NOMO-1 (cell line): ENCODE data around the gene ZFR2.
"Not testable (repeated sequence)": the region's sequence is repeated elsewhere in the genome, so short reads cannot be mapped to it uniquely, and the experiment has no call there.

Experiments used
- DNase-seq, 2 experiments: peaks; one replicate each; lab custom pipeline; 2025; ENCODE audit not compliant: unreplicated experiment in 2 of 2; lab: John Stamatoyannopoulos, UW

ZFR2 gene

DNA sequence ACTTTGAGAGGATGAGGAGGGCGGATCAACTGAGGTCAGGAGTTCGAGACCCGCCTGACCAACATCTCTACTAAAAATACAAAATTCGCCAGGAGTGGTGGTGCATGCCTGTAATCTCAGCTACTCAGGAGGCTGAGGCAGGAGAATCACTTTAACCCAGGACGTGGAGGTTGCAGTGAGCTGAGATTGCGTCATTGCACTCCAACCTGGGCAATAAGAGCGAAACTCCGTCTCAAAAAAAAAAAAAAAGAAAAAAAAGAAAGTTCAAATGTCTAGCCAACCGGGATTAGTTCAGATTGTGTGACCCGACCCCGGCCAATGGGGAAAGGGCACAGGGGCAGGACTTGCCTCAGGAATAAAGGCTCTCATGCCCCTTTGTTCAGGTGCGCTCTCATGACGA lies 5.9 kb upstream of the ZFR2 start:
- not testable (repeated sequence) for DNase-seq

DNA sequence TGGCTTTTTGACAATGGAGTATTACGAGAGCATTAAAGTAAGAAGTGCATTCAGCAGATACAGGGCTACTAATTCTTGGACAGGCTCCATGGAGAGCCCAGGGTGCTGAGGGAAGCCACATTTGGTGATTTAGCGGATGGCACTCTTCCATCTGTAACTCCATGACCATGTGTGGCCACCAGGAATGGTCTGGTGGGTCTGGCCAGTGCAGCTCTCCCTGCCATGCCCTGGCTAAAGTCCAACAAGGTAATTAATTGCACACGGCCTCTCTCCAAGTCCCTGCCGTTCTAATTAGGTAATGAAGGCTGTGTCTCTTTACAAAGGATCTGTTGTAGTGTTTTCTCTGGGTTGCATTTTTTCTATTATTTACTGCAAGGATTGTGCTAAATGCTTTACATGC lies 4.3 kb upstream of the ZFR2 start:
- no peak for DNase-seq

DNA sequence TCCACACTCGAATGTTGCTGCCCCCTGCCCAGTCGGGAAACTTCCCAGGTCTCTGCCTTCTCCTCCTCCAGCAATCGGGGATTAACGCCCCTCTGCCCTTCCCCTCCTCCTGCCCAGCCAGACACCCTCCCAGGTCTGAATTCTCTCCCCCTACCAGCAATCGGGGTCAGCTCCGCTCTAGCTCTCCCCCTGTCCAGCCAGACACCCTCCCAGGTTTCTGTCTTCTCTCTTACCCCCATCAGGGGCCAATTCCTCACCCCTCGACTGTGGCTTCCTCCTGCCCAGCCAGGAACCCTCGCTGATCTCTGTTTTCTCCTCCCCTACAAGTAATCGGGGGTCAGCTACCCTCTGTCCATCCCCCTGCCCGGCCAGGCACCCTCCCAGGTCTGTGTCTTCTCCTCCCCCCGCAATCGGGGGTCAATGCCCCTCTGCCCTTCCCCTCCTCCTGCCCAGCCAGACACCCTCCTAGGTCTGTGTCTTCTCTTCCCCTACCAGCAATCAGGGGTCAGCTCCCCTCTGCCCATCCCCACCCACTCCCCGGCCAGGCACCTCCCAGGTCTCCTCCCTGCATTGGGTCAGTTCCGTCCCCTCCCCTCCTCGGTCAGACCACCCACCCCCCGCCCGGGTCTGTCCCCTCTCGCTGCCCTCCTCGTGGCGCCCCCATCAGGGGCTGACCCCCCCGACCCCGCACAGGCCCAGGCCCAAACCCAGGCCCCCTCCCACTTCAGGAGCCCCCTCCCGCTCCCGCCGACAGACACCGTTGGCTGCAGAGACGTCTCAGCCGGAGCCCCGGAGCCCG lies 668 bp downstream of the ZFR2 start:
- DNase-seq, result no peak

DNA sequence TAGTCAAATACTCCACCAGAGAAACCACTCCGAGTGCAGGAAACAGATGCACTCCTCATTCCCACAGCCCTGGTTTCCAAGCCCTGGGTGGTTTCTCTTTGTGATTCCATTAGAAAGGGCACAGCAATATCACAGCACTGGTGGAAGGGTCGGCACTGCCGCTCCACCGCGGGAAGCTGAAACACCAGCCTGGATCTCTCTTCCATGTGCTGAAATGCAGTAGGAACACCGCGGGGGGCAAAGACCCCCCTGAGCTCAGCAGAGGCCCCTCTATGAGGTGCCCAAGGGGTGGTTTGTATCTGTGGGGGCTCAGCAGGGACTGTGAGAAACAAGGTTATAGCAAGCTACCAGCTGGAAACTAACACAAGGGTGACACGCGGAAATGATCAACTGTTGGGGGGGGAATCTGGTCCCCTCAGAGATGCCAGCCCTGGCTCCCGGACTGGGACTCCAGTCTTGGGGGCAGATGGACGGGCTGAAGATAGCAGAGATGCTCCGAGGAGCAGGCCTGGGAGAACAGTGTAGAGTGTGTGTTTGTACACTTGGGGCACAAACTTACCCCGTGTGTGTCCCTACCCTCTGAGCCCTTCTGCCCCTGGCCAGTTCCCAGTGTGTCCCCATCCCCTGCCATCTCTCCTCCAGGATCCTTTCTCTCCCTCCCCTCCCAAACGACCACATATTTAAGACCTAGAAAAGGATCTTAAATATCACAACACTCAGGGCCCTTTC lies 1.8 kb downstream of the ZFR2 start:
- DNase-seq, result no peak

DNA sequence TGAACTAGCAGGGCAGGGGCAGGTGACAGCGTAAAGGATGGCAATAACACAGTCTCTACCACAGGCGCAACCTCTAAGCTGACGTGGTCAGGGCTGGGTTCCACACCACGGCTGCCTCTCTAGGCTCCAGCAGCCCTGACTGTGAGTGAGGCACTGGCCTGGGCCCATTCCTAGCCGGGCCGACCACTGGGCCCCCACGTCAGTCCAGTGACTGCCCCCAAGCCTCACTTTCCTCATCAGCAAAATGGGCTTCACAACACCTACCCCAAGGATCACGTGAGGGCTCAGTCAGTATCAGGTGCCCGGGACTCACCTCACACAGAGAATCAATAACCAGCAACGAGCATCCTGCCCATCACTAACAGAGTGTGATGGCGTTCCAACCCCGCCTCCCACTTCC lies 5.2 kb downstream of the ZFR2 start:
- no peak for DNase-seq

DNA sequence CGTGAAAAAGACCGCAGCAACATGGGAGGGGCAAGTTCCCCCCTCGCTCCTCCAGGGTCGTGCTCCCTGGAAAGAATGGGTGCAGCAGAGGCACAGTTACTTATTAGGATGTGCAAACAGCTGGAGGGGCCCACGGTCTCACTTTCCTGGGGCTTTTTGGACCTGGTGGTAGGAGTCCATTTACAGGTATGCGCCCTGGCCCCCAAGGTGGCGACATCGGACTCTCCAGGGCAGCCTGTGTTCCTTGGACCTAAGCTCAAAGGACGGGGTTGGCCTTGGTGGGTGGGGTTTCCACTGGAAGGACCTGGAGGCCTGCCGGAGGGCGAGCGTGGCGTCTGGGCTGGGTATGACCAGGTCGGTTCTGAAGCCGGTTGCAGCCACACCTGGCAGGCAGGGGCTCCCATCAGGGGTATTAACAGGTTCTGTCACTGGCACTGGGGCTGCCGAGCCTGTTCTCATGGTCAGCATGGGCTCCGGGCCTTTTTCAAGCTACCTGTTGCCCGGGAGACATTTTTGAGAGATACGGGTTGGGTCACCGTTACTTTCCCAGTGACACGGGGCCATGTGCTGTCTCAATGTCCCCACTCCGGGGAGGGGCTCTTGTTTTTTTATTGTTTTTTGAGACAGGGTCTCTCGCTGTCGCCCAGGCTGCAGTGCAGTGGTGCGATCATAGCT lies 5.9 kb downstream of the ZFR2 start:
- DNase-seq, result no peak

DNA sequence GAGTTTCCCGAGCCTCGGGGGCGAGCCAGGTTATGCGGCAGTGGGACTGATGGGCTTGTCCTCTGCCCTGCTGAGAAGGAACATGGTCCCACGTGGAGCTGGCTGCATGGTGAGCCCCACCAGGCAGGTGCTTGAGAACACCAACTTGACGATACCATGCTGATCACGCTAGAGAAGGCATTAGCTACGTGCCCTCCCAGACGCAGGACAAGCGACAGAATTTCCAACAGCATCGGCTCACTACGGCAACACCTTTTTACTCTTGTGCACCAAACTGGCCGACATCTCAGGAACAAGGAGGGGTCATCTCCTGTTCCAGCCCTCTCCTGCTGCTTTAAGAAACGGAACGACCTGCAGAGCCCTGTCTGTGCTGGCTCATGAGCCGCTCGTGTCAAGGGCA lies 8.3 kb downstream of the ZFR2 start:
- no peak for DNase-seq

DNA sequence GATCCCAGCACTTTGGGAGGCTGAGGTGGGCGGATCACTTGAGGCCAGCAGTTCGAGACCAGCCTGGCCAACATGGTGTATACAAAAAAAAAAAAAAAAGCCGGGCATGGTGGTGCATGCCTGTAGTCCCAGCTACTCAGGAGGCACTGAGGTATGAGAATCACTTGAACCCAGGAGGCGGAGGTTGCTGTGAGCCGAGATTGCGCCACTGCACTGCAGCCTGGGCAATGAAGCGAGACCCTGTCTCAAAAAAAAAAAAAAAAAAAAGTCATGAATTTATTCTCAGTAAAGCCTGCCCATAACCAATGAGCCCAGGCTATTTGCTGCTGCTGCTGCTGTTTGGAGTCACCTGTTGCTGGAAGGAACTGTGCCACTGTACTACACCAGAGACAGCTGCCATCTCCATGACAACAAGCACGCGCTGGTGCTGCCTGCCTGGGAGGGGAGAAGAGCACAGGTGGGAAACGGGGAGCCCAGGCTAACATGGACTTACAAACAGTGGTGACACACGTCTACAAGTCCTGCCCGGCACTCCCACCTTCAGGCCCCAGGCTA lies 11.3 kb downstream of the ZFR2 start:
- DNase-seq, result no peak

DNA sequence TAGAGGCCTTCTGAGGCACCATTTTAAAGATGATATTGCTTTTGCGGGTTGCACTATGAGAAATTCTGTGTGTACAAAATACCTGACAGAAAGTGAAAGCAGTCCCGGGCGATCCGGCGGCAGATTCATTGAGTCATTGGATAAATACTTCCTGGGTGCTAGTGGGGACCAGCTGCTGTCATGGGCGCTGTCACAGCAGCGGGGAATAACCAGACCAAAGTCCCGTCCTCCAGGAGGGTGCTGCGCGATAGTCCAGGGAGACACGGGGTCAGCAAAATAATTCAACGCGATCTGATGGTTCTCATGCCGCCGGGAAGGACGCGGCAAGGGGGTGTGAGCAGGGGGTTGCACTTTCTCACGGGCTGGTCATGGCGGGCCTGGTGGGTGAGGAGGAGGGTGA lies 13.5 kb downstream of the ZFR2 start:
- no peak for DNase-seq

DNA sequence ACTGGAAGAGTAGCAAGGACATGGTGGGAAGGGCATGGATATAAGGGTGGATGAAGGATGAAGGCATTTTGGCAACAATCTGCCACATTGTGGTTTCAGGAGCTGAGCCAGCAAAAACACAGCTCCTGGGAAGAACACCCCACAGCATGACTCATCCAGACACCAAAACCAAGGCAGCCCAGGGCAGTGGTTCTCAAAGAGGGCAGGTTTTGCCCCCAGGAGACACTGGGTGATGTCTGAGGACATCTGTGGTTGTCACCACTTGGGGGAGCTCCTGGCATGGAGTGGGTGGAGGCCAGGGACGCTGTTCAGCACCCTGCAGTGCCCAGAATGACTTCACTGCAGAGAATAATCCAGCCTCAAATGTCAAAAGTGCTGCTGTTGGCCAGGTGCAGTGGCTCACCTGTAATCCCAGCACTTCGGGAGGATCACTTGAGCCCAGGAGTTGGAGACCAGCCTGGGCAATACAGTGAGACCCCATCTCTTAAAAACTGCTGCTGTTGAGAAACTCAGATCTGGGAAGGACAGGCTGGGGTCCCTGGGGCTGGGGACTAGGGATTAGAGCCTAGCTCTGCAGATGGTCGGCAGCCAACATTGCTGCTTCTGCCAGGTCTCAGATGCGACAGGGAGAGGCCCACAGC lies 16.1 kb downstream of the ZFR2 start:
- peak; percentile 42 to 50 for DNase-seq

DNA sequence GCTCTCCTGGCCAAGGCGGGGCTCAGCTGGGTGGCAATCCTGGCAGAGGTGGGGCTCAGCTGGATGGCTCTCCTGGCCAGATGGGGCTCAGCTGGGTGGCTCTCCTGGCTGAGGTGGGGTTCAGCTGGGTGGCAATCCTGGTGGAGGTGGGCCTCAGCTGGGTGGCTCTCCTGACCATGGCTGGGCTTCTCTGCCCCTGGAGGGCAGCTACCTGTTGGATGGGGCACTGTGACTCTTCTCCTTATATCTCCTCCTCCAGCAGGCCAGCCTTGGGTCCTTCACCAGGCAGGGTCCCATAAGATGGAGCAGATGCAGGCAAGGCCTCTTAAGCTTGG lies 16.7 kb downstream of the ZFR2 start:
- no peak for DNase-seq

DNA sequence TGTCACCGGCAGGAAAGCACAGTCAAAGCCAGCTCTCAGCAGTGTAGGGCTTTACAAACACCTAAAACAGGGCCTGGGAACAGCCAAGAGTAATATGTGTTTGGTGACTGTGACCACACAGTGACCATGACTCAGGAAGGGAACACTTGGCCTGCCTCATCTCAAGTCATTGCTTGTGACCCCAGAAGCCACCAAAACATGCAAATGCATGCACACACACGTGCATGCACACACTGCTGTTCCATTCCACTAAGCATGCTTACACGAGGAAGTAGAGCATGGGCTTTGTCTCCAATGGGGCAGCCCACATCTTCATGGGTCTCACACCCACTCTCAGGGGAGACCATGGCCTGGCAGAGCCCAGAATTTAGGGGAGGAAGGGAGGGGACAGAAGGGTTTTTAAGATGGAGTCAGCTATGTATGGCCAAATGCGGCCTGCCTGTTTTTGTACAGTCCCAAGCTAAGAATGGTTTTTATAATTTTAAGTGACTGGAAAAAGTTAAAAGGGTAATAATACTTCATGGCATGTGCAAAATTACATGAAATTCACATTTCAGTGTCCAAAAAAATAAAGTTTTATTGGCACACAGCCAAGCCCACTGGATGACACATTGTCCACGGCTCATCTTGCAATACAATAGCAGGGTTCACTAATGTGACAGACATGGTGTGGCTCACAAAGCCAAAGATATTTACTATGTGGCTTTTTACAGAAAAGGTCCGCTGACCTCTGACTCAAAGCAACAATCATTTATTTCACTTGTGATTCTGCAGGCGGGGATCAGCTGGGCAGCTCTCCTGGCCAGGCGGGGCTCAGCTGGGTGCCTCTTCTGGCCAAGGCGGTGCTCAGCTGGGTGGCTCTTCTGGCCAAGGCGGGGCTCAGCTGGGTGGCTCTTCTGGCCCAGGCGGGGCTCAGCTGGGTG lies 17.3 kb downstream of the ZFR2 start:
- no peak for DNase-seq

DNA sequence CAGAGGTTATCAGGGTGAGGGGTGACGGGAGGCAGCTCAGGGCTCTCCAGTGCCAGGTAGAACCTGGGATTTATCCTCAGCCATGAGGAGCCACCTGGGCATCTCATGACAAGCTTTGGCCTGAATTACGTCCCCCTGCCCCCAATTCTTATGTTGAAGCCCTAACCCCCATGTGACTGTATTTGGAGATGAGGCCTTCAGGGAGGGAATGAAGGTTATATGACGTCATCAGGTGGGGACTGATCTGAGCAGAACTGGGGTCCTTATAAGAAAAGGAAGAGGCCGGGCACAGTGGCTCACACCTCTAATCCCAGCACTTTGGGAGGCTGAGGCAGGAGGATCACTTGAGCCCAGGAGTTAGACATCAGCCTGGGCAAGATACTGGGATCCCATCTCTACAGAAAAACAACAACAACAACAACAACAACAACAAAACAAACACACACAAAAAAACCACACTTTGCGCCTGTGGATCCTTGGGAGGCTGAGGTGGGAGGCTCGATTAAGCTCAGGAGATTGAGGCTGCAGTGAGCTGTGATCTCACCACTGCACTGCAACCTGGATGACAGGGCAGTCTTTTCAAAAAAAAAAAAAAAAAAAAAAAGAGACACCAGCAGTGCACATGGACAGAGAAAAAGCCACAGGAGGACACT lies 18.4 kb downstream of the ZFR2 start:
- no peak for DNase-seq

DNA sequence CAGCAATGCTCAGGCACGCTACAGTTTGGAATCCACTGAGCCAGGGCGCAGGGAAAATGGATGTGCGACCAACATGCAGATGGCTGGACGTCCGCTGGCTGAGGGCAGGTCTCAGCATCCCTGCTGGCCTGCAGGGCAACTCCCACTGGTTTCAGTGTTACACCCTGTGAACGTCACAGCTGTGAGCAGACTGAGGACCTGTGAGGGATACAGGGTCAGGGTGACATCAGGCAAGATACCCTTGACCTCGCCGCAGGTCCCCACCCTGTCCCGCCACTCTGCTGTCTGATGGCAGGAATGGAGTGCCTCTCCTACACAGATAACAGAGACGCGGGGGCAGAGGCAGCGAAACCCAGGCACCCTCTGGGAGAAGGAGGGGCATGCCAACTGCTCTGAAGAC lies 19.1 kb downstream of the ZFR2 start:
- DNase-seq, result no peak

DNA sequence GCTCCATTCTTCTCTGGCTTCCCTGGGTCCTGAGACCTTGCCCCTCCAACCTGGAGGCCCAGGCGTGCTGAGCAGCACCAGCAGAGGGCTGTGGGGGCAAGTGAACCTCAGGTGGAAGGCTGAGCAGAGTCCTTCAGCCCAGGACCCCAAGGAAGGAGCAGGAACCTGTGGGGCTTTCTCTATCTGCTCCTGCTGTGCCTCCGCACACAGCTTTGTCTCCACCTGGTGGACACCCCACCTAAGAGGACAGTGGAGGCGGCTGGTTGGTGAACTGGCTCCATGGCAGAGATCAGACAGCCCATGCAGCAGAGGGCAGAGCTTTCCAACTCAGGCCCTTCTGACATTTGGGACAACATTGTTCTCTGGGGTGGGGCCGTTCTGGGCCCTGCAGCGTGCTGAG lies 19.7 kb downstream of the ZFR2 start:
- DNase-seq, result peak; percentile 4 to 22

DNA sequence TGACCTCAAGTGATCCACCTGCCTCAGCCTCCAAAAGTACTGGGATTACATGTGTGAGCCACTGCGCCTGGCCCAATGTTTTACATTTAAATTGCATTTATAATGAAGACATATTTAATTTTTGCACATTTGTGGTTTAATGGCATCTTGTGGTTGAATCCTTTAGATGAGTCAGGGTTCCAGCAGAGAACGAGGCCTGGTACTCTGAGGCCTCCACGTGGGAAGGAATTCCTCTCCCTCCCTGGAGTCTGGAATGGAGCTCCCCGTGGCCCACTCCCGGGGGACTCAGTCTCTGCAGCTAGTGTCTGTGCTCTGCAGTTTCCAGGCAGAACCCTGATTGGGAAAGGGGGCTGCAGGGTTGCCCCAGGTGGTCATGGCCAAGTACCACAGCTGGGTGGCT lies 24.2 kb downstream of the ZFR2 start:
- DNase-seq, result no peak

DNA sequence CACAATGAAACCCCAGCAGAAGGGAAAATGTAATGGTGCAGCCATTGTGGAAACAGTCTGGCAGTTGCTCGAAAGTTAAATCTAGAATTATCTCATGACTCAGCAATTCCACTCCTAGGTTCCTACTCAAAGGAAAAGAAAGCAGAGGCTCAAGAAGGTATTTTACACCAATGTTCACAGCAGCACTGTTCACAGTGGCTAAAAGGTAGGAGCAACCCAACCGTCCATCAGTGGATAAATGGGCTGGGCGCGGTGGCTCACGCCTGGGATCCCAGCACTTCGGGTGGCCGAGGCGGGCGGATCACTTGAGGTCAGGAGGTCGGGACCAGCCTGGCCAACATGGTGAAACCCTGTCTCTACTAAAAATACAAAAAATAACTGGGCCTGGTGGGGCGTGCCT lies 25.9 kb downstream of the ZFR2 start:
- DNase-seq, result no peak

DNA sequence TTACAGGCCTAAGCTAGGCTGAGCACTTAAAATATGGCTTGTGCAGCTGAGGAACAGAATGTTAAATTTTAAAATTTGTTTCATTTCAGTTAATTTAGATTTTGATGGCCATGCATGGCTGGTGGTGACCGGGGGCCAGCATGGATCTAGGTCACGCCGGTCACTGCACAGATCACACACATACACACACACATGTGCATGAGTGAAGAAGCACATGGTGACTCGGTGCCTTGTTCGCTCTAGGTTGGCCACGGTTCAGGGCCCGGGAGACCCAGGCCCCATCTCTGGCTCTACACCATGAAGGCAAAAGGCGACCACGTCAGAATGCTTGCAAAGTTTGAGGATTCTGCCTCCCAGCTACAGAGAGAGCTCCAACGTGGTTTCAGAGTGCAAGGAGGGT lies 28.0 kb downstream of the ZFR2 start:
- no peak for DNase-seq

DNA sequence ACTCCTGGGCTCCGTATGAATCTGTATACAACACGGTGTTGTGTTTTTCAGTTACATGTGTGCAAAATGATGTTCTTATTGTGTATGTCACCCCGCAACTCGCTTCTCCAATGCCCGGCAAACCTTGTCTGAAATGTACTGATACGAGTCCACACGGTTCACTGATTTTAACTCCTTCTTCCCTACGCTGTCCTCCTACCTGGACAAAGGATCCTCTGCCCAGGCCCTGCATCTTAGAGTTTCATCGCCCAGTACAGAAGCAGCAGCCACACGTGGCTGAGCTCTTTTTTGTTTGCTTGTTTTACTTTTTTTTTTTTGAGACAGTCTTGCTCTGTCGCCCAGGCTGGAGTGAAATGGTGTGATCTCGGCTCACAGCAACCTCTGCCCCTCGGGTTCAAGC lies 28.9 kb downstream of the ZFR2 start:
- no peak for DNase-seq

DNA sequence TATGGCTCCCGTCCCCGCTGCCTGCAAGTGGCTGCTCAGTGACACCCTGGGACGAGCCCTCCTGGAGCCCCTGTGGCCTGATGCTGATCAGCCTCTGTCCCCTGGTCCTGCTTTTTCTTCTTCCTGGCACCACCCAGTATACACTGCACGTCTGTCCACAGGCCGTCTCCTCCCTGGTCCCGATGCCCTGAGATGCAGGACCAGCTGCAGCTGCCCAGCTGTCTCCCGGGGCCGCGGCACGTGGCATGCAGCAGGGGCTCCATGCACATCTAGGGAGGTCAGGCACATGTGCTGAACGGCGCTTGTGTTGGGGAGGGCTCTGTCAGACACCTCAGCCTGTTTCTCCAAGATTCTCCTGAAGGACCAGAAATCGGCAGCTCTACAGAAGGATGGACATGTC lies 30.2 kb downstream of the ZFR2 start:
- DNase-seq, result no peak
